Measurements from ENCODE around the gene MCTS1.

DNA sequence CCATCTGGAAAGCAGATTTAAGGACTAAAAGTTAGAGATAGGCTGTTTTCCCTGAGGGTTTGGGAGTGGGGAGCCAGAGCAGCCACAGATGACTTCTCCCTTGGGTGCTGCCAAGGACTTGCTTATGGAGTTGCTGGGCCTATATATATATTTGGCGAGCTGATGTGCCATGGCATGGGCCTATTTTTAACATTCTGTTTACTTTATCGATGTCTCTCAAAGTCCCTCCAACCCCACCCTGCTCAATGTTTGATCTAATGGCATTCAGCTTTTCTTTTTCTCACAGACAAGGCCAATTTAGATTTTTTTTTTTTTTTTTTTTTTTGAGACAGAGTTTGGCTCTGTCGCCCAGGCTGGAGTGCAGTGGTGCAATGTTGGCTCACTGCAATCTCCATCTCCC is 37.1 kb upstream of the MCTS1 start:
- TF ChIP-seq POLR2A (IDR thresholded peaks at IDR 0.05) = no peak
- TF ChIP-seq, protein P1, sequence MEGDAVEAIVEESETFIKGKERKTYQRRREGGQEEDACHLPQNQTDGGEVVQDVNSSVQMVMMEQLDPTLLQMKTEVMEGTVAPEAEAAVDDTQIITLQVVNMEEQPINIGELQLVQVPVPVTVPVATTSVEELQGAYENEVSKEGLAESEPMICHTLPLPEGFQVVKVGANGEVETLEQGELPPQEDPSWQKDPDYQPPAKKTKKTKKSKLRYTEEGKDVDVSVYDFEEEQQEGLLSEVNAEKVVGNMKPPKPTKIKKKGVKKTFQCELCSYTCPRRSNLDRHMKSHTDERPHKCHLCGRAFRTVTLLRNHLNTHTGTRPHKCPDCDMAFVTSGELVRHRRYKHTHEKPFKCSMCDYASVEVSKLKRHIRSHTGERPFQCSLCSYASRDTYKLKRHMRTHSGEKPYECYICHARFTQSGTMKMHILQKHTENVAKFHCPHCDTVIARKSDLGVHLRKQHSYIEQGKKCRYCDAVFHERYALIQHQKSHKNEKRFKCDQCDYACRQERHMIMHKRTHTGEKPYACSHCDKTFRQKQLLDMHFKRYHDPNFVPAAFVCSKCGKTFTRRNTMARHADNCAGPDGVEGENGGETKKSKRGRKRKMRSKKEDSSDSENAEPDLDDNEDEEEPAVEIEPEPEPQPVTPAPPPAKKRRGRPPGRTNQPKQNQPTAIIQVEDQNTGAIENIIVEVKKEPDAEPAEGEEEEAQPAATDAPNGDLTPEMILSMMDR (IDR thresholded peaks at IDR 0.05) = no peak

Data from adrenal gland (tissue), 5 donors.